Ishikawa (cell line): ENCODE measurements around the gene ARPC5L.

ENCODE experiments used
- CEBPB ChIP-seq: IDR thresholded peaks from 2 replicates; pipeline ENCODE4 v1.6.1; 2012
- EP300 ChIP-seq: IDR thresholded peaks from 2 replicates; pipeline ENCODE4 v1.6.1; 2012; ENCODE audit warnings: borderline replicate concordance
- ZBTB7A ChIP-seq: IDR thresholded peaks from 2 replicates; pipeline ENCODE4 v1.6.1; 2012; ENCODE audit warnings: low read depth

DNA sequence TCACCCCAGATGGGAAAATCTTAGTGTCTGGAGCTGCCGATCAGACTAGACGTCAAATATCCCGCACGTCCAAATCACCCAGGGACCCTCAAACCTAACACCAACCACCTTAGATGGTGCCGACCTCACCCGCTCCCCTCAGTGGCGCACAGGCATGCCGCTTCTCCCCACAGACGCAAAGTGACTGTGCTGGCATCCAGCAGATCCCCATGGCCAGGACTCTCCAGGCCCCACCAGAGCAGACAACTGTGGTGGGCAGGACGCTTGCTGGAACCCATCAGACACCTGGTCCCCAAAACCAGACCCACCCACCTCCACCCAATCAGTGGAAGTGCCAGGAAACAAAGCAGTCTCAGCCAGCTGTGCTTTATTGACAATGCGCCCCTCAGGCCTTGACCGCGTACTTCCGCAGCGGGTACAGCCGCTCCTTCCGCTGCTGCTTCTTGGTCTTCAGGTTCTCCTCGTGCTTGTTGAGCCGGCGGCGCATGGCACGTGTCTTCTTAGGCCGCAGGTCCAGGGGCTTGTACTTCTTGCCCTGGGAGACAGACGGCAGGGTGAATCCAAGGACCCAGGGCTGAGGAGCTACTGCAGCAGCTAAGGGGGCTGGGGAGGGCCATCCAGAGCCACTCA is 4.3 kb upstream of the ARPC5L start:
- TF ChIP-seq ZBTB7A (no peak), CEBPB (no peak), EP300 (no peak)
